Fibroblast of lung (primary cell): Measurements from ENCODE around the gene C16orf92. TPM values are rescaled to one million over a fixed set of nuclear protein-coding genes. Genes with fewer than 3 reads are reported as not detected.

Source experiments
- DNase-seq, 2 donors: peaks; one replicate each; pipeline versions ENCODE4 v3.0.0 to v3.0.0-alpha.2; 2010; ENCODE audit warnings: low read depth in 2 of 2
- H2AFZ ChIP-seq: 2 replicates; pipeline ENCODE4 v1.5.1; 2012; ENCODE audit warnings: low read length, control low read depth, inconsistent platforms
- H3K27ac ChIP-seq: 2 replicates; pipeline ENCODE4 v1.5.1; 2011; ENCODE audit warnings: low read length, control low read depth; ENCODE audit not compliant: insufficient read depth
- H3K27me3 ChIP-seq: 2 replicates; pipeline ENCODE4 v1.5.1; 2011; ENCODE audit warnings: mild to moderate bottlenecking, low read length; ENCODE audit not compliant: control insufficient read depth, insufficient read depth
- H3K36me3 ChIP-seq: 2 replicates; pipeline ENCODE4 v1.5.1; 2011; ENCODE audit warnings: low read length; ENCODE audit not compliant: control insufficient read depth, insufficient read depth
- H3K4me1 ChIP-seq: 2 replicates; pipeline ENCODE4 v1.5.1; 2011; ENCODE audit warnings: low read length; ENCODE audit not compliant: control insufficient read depth, insufficient read depth; ENCODE audit errors: extremely low read depth
- H3K4me2 ChIP-seq: 2 replicates; pipeline ENCODE4 v1.5.1; 2011; ENCODE audit warnings: low read length, control low read depth; ENCODE audit not compliant: insufficient read depth; ENCODE audit errors: extremely low read depth
- H3K4me3 ChIP-seq, 4 experiments: fragments of 200-600 bp in 1 of 4; sonication (generic) in 1 of 4; replicated peaks in 1 of 4; 2 replicates each; pipeline ENCODE4 v1.5.1; 2011 to 2016; ENCODE audit warnings: low read length in 4 of 4, low read depth in 3 of 4, mild to moderate bottlenecking in 3 of 4, control low read depth in 2 of 4, inconsistent platforms in 1 of 4, mixed read lengths in 1 of 4; ENCODE audit not compliant: insufficient read depth in 1 of 4; ENCODE audit errors: control extremely low read depth in 1 of 4
- H3K79me2 ChIP-seq: 2 replicates; pipeline ENCODE4 v1.5.1; 2012; ENCODE audit warnings: mild to moderate bottlenecking, low read length, inconsistent platforms; ENCODE audit not compliant: control insufficient read depth, insufficient read depth
- H3K9ac ChIP-seq: 2 replicates; pipeline ENCODE4 v1.5.1; 2011; ENCODE audit warnings: mild to moderate bottlenecking, low read length, control low read depth; ENCODE audit not compliant: insufficient read depth
- H3K9me3 ChIP-seq: 2 replicates; pipeline ENCODE4 v1.5.1; 2012; ENCODE audit warnings: low read depth, low read length; ENCODE audit not compliant: control insufficient read depth, insufficient read depth
- H4K20me1 ChIP-seq: 2 replicates; pipeline ENCODE4 v1.5.1; 2011; ENCODE audit warnings: low read length; ENCODE audit not compliant: control insufficient read depth, insufficient read depth; ENCODE audit errors: extremely low read depth
- CTCF ChIP-seq, 2 donors: IDR thresholded peaks in 1 of 2; conservative IDR thresholded peaks in 1 of 2; 1 replicate in 1 of 2; 2 replicates in 1 of 2; pipeline ENCODE4 v1.5.1; 2011 to 2012; ENCODE audit warnings: low read length in 2 of 2, control low read depth in 1 of 2, inconsistent platforms in 1 of 2, low read depth in 1 of 2, mild to moderate bottlenecking in 1 of 2
- EZH2 ChIP-seq: IDR thresholded peaks from 2 replicates; pipeline ENCODE4 v1.5.1; 2012; ENCODE audit warnings: low read length, control low read depth, mild to moderate bottlenecking; ENCODE audit errors: missing control alignments
- polyA plus RNA-seq, 2 donors: library from polyadenylated mRNA; depleted of rRNA in 1 of 2; stranded (reverse) in 1 of 2; unstranded in 1 of 2; fragments of >200 nt; gene quantifications; 2 replicates each; pipeline ENCODE4 v1.2.1, GENCODE V29; 2011 to 2012; ENCODE audit warnings: missing spikeins in 1 of 2
- total RNA-seq: library from RNA; depleted of rRNA; stranded (reverse); fragments of >200 nt; gene quantifications from 2 replicates; pipeline ENCODE4 v1.2.1, GENCODE V29; 2014

Gene C16orf92
- total and polyA plus RNA-seq, 2 donors (not counting 1 experiment from before 2014, with no cell fraction given) = not detected

DNA sequence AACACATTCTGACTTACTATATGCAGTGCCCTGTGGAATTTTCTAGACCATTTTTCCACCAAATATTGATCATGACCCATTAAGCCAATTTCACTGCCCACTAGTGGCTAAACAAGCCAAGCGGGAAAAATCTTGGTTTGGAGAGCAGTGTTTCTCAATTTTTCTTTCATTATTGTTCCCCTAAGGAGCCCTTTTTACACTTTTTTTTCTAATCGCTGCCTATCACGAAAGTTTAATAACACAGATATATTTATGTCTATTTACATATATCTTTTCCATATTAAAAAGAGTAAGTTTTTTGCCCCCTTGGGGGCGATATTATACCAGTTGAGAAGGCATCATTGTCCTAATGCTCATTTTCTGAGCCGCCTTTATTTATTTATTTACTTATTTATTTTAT is 18.8 kb downstream of the C16orf92 start:
- H2AFZ ChIP-seq = no peak overlapping the region
- peak; percentile 21 to 63 for DNase-seq
- H3K27ac ChIP-seq = no peak overlapping the region

DNA sequence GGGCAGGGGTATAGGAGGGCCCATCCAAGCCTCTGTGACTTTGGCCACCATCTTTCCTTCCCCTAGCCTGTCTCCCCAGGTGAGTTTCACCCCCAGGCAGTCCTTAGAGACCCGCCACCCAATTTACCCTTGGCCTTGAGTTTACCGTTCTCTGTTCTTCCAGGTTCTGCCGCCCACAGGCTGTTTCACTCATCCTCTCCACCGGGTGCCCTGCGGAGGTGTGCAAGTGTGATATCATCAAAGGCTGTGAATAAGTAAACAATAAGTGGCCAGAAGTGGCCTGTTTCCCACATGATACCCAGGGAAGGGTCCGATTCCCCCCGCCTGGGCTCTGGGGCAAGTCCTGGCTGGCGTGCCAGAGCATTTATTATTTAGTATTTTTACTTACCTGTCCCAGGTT is 23.2 kb downstream of the C16orf92 start:
- no peaks in the 10 kb centered on the region for H3K4me1 ChIP-seq
- TF ChIP-seq EZH2 (no peak), CTCF (conservative IDR thresholded peaks at IDR 0.05 in 1 of 2, IDR thresholded peaks at IDR 0.05 in 1 of 2; ENCODE audit: low read depth in 1 of 2, low read length in 2 of 2) (no peak)
- H3K27me3 ChIP-seq = no peaks in the 10 kb centered on the region
- no peaks in the 10 kb centered on the region for H3K36me3 ChIP-seq
- no peak overlapping the region for H3K27ac ChIP-seq
- DNase-seq = no peak
- H3K9me3 ChIP-seq = no peaks in the 10 kb centered on the region
- no peak overlapping the region for H3K4me3 ChIP-seq
- no peaks in the 10 kb centered on the region for H4K20me1 ChIP-seq
- no peaks in the 10 kb centered on the region for H3K79me2 ChIP-seq
- H2AFZ ChIP-seq = no peak overlapping the region
- no peak overlapping the region for H3K9ac ChIP-seq
- no peak overlapping the region for H3K4me2 ChIP-seq

More for the DNA sequence above, 18.8 kb downstream of the C16orf92 start:
- Histone ChIP-seq H3K4me2 (no peak overlapping the region), H3K4me3 (no peak overlapping the region), H3K79me2 (no peaks in the 10 kb centered on the region), H3K9me3 (no peaks in the 10 kb centered on the region), H3K27me3 (no peaks in the 10 kb centered on the region), H4K20me1 (no peaks in the 10 kb centered on the region), H3K36me3 (no peaks in the 10 kb centered on the region), H3K9ac (no peak overlapping the region), H3K4me1 (no peaks in the 10 kb centered on the region)
- no peak for TF ChIP-seq EZH2
- peak; percentile 21 to 34 for TF ChIP-seq CTCF (conservative IDR thresholded peaks at IDR 0.05 in 1 of 2, IDR thresholded peaks at IDR 0.05 in 1 of 2; ENCODE audit: low read depth in 1 of 2, low read length in 2 of 2)

DNA sequence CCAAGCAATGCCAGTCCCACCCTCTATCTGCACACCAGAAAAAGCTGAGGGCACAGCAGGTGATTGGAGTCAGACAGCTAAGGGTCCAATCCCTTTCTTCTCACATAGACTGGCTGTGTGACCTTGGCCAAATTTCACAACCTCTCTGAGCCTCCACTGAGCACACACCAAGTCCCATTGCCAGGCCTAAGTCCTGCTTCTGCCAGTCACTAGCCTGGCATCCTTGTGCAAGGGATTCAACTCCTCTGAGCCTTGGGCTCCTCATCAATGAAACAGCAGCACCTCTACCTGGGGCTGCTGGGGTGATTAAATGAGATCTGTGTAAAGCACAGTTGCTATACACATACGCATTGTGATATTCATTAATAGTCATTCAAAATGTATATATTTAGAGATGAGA is 23.6 kb downstream of the C16orf92 start:
- no peaks in the 10 kb centered on the region for H4K20me1 ChIP-seq
- H3K4me3 ChIP-seq = no peak overlapping the region
- H3K79me2 ChIP-seq = no peaks in the 10 kb centered on the region
- no peak overlapping the region for H2AFZ ChIP-seq
- no peaks in the 10 kb centered on the region for H3K36me3 ChIP-seq
- no peaks in the 10 kb centered on the region for H3K27me3 ChIP-seq
- no peak for TF ChIP-seq EZH2
- no peak for TF ChIP-seq CTCF (conservative IDR thresholded peaks at IDR 0.05 in 1 of 2, IDR thresholded peaks at IDR 0.05 in 1 of 2; ENCODE audit: low read depth in 1 of 2, low read length in 2 of 2)
- H3K4me2 ChIP-seq = no peak overlapping the region
- H3K9ac ChIP-seq = no peak overlapping the region
- no peaks in the 10 kb centered on the region for H3K4me1 ChIP-seq
- DNase-seq = no peak
- H3K9me3 ChIP-seq = no peaks in the 10 kb centered on the region
- H3K27ac ChIP-seq = no peak overlapping the region
